ENCODE results near the gene EPHB4.

The EPHB4 gene

GRCh38 chr7:100837099-100837836 is 9.9 kb upstream of the EPHB4 start (continued):
- TF ChIP-seq ZNF513 (tag by site-specific recombination; IDR thresholded peaks at IDR 0.05): no peak
- no peak for TF ChIP-seq ZSCAN16 (tag by site-specific recombination; IDR thresholded peaks at IDR 0.05)
- no peak for TF ChIP-seq ZNF223 (tag by site-specific recombination; IDR thresholded peaks at IDR 0.05)
- TF ChIP-seq OVOL3 (tag by site-specific recombination; IDR thresholded peaks at IDR 0.05): peak; percentile 40; the same call in 1 of the 2 replicates
- peak; percentile 95 for TF ChIP-seq INSM2 (tag by site-specific recombination; IDR thresholded peaks at IDR 0.05)
- TF ChIP-seq SP2 (tag by site-specific recombination; IDR thresholded peaks at IDR 0.05): peak; percentile 74
- TF ChIP-seq ZNF639 (tag by site-specific recombination; IDR thresholded peaks at IDR 0.05): peak; percentile 94
- no peak for TF ChIP-seq ZNF510 (tag by site-specific recombination; IDR thresholded peaks at IDR 0.05; ENCODE audit: insufficient replicate concordance)
- TF ChIP-seq KLF7 (tag by site-specific recombination; IDR thresholded peaks at IDR 0.05; ENCODE audit: borderline replicate concordance): peak; percentile 91
- TF ChIP-seq PATZ1 (tag by site-specific recombination; IDR thresholded peaks at IDR 0.05): peak; percentile 76; the same call in 1 of the 2 replicates
- no peak for TF ChIP-seq ZNF146 (tag by site-specific recombination; IDR thresholded peaks at IDR 0.05)
- no peak for TF ChIP-seq ZNF184 (tag by site-specific recombination; IDR thresholded peaks at IDR 0.05)
- no peak for TF ChIP-seq MEIS1 (CRISPR knock-in tag; IDR thresholded peaks at IDR 0.05; ENCODE audit: borderline replicate concordance)
- peak; percentile 93 for TF ChIP-seq SP7 (tag by site-specific recombination; IDR thresholded peaks at IDR 0.05)
- TF ChIP-seq ZNF354C (tag by site-specific recombination; IDR thresholded peaks at IDR 0.05; ENCODE audit: borderline replicate concordance, low read depth): no peak
- no peak for TF ChIP-seq ZNF624 (tag by site-specific recombination; IDR thresholded peaks at IDR 0.05)
- TF ChIP-seq ZNF660 (tag by site-specific recombination; IDR thresholded peaks at IDR 0.05): peak; percentile 95
- no peak for TF ChIP-seq ZNF837 (tag by site-specific recombination; IDR thresholded peaks at IDR 0.05)
- TF ChIP-seq ZNF341 (tag by site-specific recombination; IDR thresholded peaks at IDR 0.05; ENCODE audit: low read depth): no peak
- TF ChIP-seq ZNF350 (tag by site-specific recombination; IDR thresholded peaks at IDR 0.05): no peak
- no peak for TF ChIP-seq ZNF426 (tag by site-specific recombination; IDR thresholded peaks at IDR 0.05)
- TF ChIP-seq PRDM1 (tag by site-specific recombination; IDR thresholded peaks at IDR 0.05): no peak
- TF ChIP-seq SCRT2 (tag by site-specific recombination; IDR thresholded peaks at IDR 0.05): 0 out of 2 replicates have a peak, but pooled peaks have one; percentile 30
- no peak for TF ChIP-seq ATF2 (tag by site-specific recombination; IDR thresholded peaks at IDR 0.05; ENCODE audit: low read depth)
- TF ChIP-seq ZFP69B (tag by site-specific recombination; IDR thresholded peaks at IDR 0.05): peak; percentile 77; the same call in 1 of the 2 replicates
- TF ChIP-seq ZNF76 (tag by site-specific recombination; IDR thresholded peaks at IDR 0.05; ENCODE audit: borderline replicate concordance, low read depth): peak; percentile 97
- TF ChIP-seq ZNF518A (tag by site-specific recombination; conservative IDR thresholded peaks at IDR 0.05; ENCODE audit: low read depth): peak; percentile 68
